ENCODE results near the gene ACSL6.

ACSL6 gene

GRCh38 chr5:132019857-132020555, 8.5 kb upstream of the ACSL6 start:
- POLR2A ChIA-PET = no interaction called here
- CTCF ChIA-PET = interaction anchor here (1.1 kb wide), 1 partner anchor 431 kb away, joined by 4 read pairs; no protein-coding TSS in a partner anchor
- no peak for TF ChIP-seq CTCF (IDR thresholded peaks at IDR 0.05; ENCODE audit: insufficient read depth, low read length, missing control alignments)
- H3K4me3 ChIP-seq (ENCODE audit: low read depth, low read length) = no peak overlapping the region
- no peak for DNase-seq (ENCODE audit: low read depth, low spot score)

- no peak overlapping the region for H3K4me3 ChIP-seq (ENCODE audit: low read depth, low read length)
- DNase-seq (ENCODE audit: low read depth, low spot score) = no peak
- ChIA-PET POLR2A (no interaction called here), CTCF (interaction anchor here (1.1 kb wide), 1 partner anchor 430 kb away, joined by 4 read pairs; no protein-coding TSS in a partner anchor)
- TF ChIP-seq CTCF (IDR thresholded peaks at IDR 0.05; ENCODE audit: insufficient read depth, low read length, missing control alignments) = no peak
Observed at GRCh38 chr5:132019337-132019736, 7.9 kb upstream of the ACSL6 start.

GRCh38 chr5:132017738-132018625, 6.5 kb upstream of the ACSL6 start:
- DNase-seq (ENCODE audit: low read depth, low spot score) = no peak
- ChIA-PET CTCF (interaction anchor here (1.2 kb wide), 1 partner anchor 10 kb away, joined by 5 read pairs; no protein-coding TSS in a partner anchor), POLR2A (no interaction called here)
- TF ChIP-seq CTCF (IDR thresholded peaks at IDR 0.05; ENCODE audit: insufficient read depth, low read length, missing control alignments) = no peak
- H3K4me3 ChIP-seq (ENCODE audit: low read depth, low read length) = no peak overlapping the region

GRCh38 chr5:132017316-132017715, 5.9 kb upstream of the ACSL6 start:
- no peak for TF ChIP-seq CTCF (IDR thresholded peaks at IDR 0.05; ENCODE audit: insufficient read depth, low read length, missing control alignments)
- POLR2A ChIA-PET = no interaction called here
- CTCF ChIA-PET = interaction anchor here (1.2 kb wide), 1 partner anchor 9 kb away, joined by 5 read pairs; no protein-coding TSS in a partner anchor
- H3K4me3 ChIP-seq (ENCODE audit: low read depth, low read length) = no peak overlapping the region
- no peak for DNase-seq (ENCODE audit: low read depth, low spot score)

GRCh38 chr5:132016721-132017250, 5.3 kb upstream of the ACSL6 start:
- ChIA-PET CTCF (no interaction called here), POLR2A (no interaction called here)
- DNase-seq (ENCODE audit: low read depth, low spot score) = no peak
- no peak for TF ChIP-seq CTCF (IDR thresholded peaks at IDR 0.05; ENCODE audit: insufficient read depth, low read length, missing control alignments)
- H3K4me3 ChIP-seq (ENCODE audit: low read depth, low read length) = no peak overlapping the region

- CTCF ChIA-PET = interaction anchor here (1.4 to 14.6 kb wide), 2 partner anchors 203 to 424 kb away, joined by 4 to 294 read pairs; no protein-coding TSS in a partner anchor
Observed at GRCh38 chr5:132013711-132014110, 2.3 kb upstream of the ACSL6 start.

More at GRCh38 chr5:132013711-132014110, 2.3 kb upstream of the ACSL6 start:
- TF ChIP-seq CTCF (IDR thresholded peaks at IDR 0.05; ENCODE audit: insufficient read depth, low read length, missing control alignments) = no peak
- no peak for DNase-seq (ENCODE audit: low read depth, low spot score)
- H3K4me3 ChIP-seq (ENCODE audit: low read depth, low read length) = no peak overlapping the region
- POLR2A ChIA-PET = no interaction called here
